ENCODE data around the gene EIF2B1.

- TF ChIP-seq CTCF (IDR thresholded peaks at IDR 0.05) (no peak), POLR2A (IDR thresholded peaks at IDR 0.05) (no peak), POLR2AphosphoS5 (IDR thresholded peaks at IDR 0.05) (no peak)
Observed at GRCh38 chr12:123599310-123599709, 34.2 kb downstream of the EIF2B1 start.

Data from transverse colon (tissue), 4 donors.